ENCODE results near the gene CDC25B. TPM values are rescaled to one million over a fixed set of nuclear protein-coding genes. Genes with fewer than 3 reads are reported as not detected.

CDC25B gene
- total and polyA plus RNA-seq, 2 of the 13 experiments (the other 11 are each of a cell fraction or from before 2014, with no cell fraction given), result 14.5 to 19.4 TPM

DNA sequence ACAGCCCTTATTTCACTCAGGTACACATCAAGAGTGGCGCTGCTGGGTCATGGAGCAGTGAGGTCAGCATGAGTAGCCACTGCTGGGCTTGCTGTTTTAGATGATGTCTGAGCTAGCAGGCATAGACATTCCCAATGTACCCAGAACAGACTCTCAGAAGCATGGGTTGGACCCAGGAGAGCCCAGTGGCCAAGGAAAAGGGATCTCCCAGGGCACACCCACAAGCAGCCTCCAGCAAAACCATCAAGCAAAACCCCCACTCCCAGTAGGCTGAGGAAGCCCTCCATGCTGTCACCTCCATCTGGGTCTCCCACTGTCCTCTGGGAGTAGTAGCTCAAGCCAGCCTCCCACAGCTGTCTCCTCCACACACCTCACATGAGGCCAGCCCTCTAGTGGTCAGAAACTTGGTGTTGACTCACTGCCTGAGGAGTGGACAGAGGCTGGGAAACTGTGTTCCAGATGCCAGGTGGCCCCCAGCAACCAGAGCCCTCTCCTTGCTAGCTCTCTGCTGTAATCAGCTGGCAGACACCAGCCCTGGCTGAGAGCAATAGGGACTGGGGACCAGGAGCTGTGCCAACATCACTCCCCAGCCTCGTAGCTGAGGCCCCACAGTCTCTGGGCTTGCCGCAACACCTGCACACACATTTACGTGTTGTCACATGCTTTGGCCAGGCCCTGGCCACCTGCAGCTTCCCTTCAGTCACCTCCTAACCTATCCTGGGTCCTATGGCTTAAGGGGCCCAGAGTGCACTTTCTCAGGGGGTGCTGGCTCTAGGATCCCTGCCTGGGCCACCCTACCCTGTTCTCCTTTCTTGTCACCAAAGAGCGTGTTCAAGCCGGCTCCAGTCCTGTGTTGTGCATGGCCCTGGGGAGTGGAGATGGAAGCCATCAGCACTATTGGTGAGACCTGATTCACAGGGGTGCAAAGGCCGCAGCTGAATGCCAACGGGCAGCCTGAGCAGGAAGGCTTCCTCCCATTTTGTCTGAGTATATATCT lies 22.3 kb downstream of the CDC25B start (continued):
- TF ChIP-seq, protein P1, sequence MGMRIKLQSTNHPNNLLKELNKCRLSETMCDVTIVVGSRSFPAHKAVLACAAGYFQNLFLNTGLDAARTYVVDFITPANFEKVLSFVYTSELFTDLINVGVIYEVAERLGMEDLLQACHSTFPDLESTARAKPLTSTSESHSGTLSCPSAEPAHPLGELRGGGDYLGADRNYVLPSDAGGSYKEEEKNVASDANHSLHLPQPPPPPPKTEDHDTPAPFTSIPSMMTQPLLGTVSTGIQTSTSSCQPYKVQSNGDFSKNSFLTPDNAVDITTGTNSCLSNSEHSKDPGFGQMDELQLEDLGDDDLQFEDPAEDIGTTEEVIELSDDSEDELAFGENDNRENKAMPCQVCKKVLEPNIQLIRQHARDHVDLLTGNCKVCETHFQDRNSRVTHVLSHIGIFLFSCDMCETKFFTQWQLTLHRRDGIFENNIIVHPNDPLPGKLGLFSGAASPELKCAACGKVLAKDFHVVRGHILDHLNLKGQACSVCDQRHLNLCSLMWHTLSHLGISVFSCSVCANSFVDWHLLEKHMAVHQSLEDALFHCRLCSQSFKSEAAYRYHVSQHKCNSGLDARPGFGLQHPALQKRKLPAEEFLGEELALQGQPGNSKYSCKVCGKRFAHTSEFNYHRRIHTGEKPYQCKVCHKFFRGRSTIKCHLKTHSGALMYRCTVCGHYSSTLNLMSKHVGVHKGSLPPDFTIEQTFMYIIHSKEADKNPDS (CRISPR knock-in tag; IDR thresholded peaks at IDR 0.05), result no peak
- TF ChIP-seq ZNF274 (CRISPR knock-in tag; IDR thresholded peaks at IDR 0.05) (peak; percentile 65; the same call in 1 of the 2 replicates), ZIK1 (CRISPR knock-in tag; IDR thresholded peaks at IDR 0.05; ENCODE audit: borderline replicate concordance, low read depth) (no peak), PHF8 (CRISPR knock-in tag; IDR thresholded peaks at IDR 0.05) (peak; percentile 71), ZNF839 (CRISPR knock-in tag; IDR thresholded peaks at IDR 0.05; ENCODE audit: borderline replicate concordance) (no peak), ZNF720 (CRISPR knock-in tag; IDR thresholded peaks at IDR 0.05) (peak; percentile 37; the same call in 1 of the 2 replicates), ZNF672 (CRISPR knock-in tag; IDR thresholded peaks at IDR 0.05) (no peak), IKZF1 (IDR thresholded peaks at IDR 0.05) (no peak), FOXJ3 (CRISPR knock-in tag; IDR thresholded peaks at IDR 0.05; ENCODE audit: borderline replicate concordance) (no peak), ZNF282 (IDR thresholded peaks at IDR 0.05; ENCODE audit: partially characterized antibody) (no peak), STAT5B (CRISPR knock-in tag; IDR thresholded peaks at IDR 0.05) (0 out of 2 replicates have a peak, but pooled peaks have one; percentile 7), KLF6 (CRISPR knock-in tag; IDR thresholded peaks at IDR 0.05) (0 out of 2 replicates have a peak, but pooled peaks have one; percentile 57), SMAD3 (CRISPR knock-in tag; IDR thresholded peaks at IDR 0.05) (peak; percentile 64), ATRX (CRISPR knock-in tag; IDR thresholded peaks at IDR 0.05; ENCODE audit: borderline replicate concordance) (no peak), XRCC5 (optimal IDR thresholded peaks at IDR 0.05; ENCODE audit: low read length) (peak; percentile 99), ZNF230 (CRISPR knock-in tag; IDR thresholded peaks at IDR 0.05) (peak; percentile 55; the same call in 1 of the 2 replicates)
- TF ChIP-seq, protein P2, sequence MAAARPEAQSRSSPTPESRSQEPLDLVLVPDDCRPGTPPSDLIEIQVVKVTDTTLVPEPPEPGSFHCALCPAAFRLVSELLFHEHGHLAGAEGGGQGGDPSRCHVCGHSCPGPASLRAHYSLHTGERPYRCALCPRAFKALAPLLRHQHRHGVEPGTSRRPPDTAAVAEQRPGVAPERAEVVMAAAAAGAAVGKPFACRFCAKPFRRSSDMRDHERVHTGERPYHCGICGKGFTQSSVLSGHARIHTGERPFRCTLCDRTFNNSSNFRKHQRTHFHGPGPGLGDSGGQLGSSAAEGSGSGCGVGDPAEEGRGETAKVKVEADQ (CRISPR knock-in tag; IDR thresholded peaks at IDR 0.05; ENCODE audit: borderline replicate concordance), result no peak
- TF ChIP-seq, protein P3, sequence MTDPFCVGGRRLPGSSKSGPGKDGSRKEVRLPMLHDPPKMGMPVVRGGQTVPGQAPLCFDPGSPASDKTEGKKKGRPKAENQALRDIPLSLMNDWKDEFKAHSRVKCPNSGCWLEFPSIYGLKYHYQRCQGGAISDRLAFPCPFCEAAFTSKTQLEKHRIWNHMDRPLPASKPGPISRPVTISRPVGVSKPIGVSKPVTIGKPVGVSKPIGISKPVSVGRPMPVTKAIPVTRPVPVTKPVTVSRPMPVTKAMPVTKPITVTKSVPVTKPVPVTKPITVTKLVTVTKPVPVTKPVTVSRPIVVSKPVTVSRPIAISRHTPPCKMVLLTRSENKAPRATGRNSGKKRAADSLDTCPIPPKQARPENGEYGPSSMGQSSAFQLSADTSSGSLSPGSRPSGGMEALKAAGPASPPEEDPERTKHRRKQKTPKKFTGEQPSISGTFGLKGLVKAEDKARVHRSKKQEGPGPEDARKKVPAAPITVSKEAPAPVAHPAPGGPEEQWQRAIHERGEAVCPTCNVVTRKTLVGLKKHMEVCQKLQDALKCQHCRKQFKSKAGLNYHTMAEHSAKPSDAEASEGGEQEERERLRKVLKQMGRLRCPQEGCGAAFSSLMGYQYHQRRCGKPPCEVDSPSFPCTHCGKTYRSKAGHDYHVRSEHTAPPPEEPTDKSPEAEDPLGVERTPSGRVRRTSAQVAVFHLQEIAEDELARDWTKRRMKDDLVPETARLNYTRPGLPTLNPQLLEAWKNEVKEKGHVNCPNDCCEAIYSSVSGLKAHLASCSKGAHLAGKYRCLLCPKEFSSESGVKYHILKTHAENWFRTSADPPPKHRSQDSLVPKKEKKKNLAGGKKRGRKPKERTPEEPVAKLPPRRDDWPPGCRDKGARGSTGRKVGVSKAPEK (CRISPR knock-in tag; IDR thresholded peaks at IDR 0.05; ENCODE audit: borderline replicate concordance), result peak; percentile 94
- TF ChIP-seq, protein P4, sequence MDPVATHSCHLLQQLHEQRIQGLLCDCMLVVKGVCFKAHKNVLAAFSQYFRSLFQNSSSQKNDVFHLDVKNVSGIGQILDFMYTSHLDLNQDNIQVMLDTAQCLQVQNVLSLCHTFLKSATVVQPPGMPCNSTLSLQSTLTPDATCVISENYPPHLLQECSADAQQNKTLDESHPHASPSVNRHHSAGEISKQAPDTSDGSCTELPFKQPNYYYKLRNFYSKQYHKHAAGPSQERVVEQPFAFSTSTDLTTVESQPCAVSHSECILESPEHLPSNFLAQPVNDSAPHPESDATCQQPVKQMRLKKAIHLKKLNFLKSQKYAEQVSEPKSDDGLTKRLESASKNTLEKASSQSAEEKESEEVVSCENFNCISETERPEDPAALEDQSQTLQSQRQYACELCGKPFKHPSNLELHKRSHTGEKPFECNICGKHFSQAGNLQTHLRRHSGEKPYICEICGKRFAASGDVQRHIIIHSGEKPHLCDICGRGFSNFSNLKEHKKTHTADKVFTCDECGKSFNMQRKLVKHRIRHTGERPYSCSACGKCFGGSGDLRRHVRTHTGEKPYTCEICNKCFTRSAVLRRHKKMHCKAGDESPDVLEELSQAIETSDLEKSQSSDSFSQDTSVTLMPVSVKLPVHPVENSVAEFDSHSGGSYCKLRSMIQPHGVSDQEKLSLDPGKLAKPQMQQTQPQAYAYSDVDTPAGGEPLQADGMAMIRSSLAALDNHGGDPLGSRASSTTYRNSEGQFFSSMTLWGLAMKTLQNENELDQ (CRISPR knock-in tag; IDR thresholded peaks at IDR 0.05; ENCODE audit: borderline replicate concordance), result no peak
- TF ChIP-seq, protein P5, sequence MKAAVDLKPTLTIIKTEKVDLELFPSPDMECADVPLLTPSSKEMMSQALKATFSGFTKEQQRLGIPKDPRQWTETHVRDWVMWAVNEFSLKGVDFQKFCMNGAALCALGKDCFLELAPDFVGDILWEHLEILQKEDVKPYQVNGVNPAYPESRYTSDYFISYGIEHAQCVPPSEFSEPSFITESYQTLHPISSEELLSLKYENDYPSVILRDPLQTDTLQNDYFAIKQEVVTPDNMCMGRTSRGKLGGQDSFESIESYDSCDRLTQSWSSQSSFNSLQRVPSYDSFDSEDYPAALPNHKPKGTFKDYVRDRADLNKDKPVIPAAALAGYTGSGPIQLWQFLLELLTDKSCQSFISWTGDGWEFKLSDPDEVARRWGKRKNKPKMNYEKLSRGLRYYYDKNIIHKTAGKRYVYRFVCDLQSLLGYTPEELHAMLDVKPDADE (CRISPR knock-in tag; IDR thresholded peaks at IDR 0.05), result no peak

Measured in HepG2 (cell line).